ENCODE results near the gene ANGEL1.

DNA sequence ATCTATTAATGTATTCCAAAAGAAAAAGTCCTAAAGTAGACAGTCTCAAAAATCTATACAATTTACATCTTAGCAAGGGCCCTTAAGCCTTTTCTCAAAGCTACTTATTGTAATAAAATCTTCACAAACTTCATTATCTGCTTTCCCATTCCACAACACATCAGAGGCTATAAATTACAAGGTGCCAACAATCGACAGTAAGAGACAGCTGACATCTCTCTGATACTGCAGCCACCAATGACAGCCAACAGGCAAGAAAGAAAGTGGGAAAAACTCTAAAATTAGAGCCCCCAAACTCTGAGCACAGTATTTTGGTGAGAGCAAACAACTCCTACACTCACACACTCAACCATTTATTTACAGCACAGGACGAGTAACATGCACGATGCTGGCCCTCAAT lies 2.2 kb downstream of the ANGEL1 start:
- TF ChIP-seq, protein P1, sequence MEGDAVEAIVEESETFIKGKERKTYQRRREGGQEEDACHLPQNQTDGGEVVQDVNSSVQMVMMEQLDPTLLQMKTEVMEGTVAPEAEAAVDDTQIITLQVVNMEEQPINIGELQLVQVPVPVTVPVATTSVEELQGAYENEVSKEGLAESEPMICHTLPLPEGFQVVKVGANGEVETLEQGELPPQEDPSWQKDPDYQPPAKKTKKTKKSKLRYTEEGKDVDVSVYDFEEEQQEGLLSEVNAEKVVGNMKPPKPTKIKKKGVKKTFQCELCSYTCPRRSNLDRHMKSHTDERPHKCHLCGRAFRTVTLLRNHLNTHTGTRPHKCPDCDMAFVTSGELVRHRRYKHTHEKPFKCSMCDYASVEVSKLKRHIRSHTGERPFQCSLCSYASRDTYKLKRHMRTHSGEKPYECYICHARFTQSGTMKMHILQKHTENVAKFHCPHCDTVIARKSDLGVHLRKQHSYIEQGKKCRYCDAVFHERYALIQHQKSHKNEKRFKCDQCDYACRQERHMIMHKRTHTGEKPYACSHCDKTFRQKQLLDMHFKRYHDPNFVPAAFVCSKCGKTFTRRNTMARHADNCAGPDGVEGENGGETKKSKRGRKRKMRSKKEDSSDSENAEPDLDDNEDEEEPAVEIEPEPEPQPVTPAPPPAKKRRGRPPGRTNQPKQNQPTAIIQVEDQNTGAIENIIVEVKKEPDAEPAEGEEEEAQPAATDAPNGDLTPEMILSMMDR (IDR thresholded peaks at IDR 0.05; ENCODE audit: borderline replicate concordance, extremely low read depth, low read length, poor library complexity, severe bottlenecking) = no peak
- TF ChIP-seq EZH2 (IDR thresholded peaks at IDR 0.05; ENCODE audit: borderline replicate concordance, low read depth, low read length, severe bottlenecking) = no peak

Data from DND-41 (cell line).